ENCODE results near the gene ITGA11.

Gene ITGA11

DNA sequence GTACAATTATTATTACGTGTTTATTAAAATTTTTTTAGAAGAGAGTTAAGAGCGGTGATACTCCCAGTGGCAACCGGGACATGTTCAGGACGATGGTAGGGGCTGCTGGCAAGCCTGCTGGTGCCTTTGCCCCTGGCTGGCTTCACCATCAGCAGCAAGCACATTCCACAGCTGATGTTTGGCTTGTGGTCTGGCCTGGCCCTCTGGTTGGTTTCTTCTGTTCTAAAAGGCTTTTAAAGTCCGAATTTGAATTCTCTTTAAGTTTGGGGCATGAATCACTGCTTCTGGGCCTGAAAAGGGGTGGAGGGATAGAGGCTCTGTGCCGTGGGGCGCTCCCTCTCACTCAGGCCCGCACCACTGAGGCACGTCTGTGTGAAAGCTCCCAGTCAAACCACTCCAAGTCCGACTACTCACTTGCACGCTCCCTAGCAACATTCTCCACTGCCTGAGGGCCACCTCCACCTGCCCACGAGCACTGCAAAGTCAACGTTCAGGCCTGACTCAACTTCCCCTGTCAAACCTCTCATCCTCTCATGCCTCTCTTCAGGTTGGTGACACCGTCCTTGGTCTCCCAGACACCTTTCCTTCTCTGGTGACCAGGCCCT lies 10.1 kb downstream of the ITGA11 start:
- TF ChIP-seq, protein P1, sequence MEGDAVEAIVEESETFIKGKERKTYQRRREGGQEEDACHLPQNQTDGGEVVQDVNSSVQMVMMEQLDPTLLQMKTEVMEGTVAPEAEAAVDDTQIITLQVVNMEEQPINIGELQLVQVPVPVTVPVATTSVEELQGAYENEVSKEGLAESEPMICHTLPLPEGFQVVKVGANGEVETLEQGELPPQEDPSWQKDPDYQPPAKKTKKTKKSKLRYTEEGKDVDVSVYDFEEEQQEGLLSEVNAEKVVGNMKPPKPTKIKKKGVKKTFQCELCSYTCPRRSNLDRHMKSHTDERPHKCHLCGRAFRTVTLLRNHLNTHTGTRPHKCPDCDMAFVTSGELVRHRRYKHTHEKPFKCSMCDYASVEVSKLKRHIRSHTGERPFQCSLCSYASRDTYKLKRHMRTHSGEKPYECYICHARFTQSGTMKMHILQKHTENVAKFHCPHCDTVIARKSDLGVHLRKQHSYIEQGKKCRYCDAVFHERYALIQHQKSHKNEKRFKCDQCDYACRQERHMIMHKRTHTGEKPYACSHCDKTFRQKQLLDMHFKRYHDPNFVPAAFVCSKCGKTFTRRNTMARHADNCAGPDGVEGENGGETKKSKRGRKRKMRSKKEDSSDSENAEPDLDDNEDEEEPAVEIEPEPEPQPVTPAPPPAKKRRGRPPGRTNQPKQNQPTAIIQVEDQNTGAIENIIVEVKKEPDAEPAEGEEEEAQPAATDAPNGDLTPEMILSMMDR (IDR thresholded peaks at IDR 0.05; ENCODE audit: low read depth, low read length, missing control alignments) = no peak
- no peak for DNase-seq (ENCODE audit: extremely low read depth, low read depth)
- H3K4me3 ChIP-seq (replicated peaks; ENCODE audit: low read depth, low read length) = no peak overlapping the region

DNA sequence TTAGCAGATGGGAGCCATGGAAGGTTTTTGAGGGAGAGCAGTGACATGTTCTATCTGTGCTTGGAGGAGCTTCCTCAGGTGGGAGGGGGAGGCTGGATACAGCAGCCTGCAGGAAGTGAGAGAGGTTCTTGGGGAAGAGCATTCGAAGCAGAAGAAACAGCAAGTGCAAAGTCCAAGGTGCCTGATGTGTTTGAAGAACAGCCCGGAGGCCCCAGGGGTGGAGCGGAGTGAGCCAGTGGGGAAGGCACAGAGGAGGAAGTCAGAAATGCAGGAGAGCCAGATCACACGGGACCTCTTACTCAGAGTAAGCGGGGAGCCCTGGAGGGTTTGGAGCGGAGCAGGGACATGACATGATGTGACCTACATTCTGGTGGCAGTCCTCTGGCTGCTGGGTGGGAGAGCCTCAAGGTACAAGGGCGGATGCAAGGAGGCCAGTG lies 10.8 kb downstream of the ITGA11 start:
- TF ChIP-seq, protein P1 (IDR thresholded peaks at IDR 0.05; ENCODE audit: low read depth, low read length, missing control alignments) = no peak
- H3K4me3 ChIP-seq (replicated peaks; ENCODE audit: low read depth, low read length) = no peak overlapping the region
- DNase-seq (ENCODE audit: extremely low read depth, low read depth) = no peak

DNA sequence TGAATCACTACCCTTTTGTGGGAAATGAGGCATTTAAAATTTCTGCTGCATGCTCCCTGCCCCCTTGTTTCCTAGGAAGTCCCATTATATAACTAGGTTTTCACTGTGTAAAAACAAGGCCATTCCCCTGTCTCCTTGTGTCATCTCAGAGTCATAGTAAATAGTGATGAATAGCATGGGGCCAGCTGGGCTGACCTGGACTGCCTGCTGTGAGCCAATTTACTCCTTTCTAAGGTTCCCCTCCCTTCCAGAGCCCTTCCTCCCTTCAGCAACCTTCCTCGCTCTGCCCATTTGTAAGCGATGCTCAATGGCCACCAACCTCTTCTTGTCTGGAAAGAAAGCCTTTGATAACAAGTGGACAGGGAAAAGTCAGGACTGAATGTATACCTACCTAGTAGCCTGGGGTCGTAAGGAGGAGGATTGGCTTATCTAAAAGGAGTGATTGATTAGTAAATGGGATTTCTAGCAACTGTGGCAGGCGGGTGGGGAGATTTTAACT lies 11.7 kb downstream of the ITGA11 start:
- no peak for DNase-seq (ENCODE audit: extremely low read depth, low read depth)
- no peak overlapping the region for H3K4me3 ChIP-seq (replicated peaks; ENCODE audit: low read depth, low read length)
- TF ChIP-seq, protein P1 (IDR thresholded peaks at IDR 0.05; ENCODE audit: low read depth, low read length, missing control alignments) = no peak

DNA sequence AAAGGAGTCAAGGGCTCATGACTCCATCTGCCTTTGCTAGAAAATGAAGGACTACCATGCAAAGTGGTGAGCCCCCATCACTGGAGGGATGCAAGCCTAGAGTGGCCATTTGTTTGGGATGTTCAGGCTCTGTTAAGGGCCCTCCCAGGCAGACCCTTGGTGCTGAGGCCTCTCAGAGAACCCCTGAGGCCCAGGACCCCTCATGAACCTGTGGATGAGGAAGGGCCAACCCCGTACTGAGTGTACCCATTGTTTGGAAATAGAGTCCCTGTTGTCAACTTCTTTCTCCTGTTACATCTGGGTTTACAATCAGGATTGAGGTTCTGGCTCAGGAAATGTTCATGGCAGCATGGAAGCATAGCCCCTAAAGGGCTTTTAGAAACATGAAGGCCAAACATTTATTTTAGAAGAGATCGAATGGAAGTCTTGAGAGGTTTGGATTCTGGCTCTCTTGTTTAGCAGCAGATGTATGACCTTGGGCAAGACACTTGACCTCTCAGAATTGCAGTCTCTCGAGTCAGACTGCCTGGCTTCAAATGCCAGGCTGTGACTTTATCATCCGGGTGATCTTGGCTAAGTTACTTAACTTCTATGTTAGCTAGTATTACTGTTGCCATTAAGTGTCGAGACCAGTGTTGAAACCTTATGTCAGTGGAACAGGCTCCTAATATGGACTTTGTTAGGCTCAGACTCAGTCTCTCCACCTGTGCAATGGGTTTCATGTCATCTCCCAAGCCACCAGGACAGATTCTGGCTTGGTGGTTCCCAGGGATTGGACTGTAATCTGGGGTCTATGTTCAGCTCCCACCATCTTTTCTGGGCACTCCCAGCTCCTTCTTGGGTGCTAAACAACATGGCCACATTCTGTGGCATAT lies 12.4 kb downstream of the ITGA11 start:
- no peak overlapping the region for H3K4me3 ChIP-seq (replicated peaks; ENCODE audit: low read depth, low read length)
- DNase-seq (ENCODE audit: extremely low read depth, low read depth) = no peak
- TF ChIP-seq, protein P1 (IDR thresholded peaks at IDR 0.05; ENCODE audit: low read depth, low read length, missing control alignments) = no peak

DNA sequence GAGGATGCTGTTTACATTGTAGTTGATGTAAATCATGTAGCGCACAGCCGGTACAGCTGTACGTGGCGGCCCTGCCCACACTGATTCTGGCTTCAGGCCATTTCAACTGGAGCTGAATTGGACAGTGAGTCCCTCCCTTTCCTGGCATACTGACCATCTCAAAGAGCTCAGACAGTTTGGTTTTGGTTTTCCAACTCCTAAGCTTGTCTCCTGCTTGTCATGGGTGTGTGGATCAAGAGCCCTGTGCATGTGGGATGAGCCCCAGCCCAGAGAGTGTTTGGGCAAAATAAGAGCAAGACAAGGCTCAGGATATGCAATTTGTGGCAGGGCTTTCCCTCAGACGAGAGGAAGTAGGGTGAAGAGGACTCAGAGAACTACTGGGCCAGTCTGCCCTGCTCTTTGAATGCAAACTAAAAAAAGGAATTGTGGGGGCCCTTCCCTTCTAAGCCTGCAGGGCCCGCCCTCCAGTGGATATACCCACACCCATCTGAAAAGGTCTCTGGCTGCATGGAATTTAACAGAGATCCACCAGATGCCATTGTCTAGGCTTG lies 13.3 kb downstream of the ITGA11 start:
- TF ChIP-seq, protein P1 (IDR thresholded peaks at IDR 0.05; ENCODE audit: low read depth, low read length, missing control alignments) = no peak
- H3K4me3 ChIP-seq (replicated peaks; ENCODE audit: low read depth, low read length) = no peak overlapping the region
- DNase-seq (ENCODE audit: extremely low read depth, low read depth) = no peak

DNA sequence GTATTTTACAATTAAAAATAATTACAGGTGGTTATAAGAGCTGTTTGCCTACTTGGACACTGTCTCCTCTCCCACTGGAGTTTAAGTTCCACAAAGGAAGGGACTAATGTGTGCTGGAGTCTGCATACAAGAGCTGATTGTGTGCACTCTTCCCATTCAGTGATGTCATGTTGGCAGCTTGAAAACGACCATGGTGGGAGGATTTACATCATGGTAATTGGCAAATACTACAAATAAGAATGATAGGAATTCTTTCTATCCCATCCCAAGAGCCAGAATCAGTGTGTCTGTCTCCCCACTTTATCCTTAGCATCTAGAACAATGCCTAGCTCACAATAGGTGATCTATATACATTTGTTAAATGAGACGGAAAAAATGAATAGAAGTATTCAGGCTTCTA lies 14.1 kb downstream of the ITGA11 start:
- DNase-seq (ENCODE audit: extremely low read depth, low read depth) = no peak
- no peak overlapping the region for H3K4me3 ChIP-seq (replicated peaks; ENCODE audit: low read depth, low read length)
- TF ChIP-seq, protein P1 (IDR thresholded peaks at IDR 0.05; ENCODE audit: low read depth, low read length, missing control alignments) = no peak

All from HFF-Myc (cell line).